A172 (cell line): ENCODE results near the gene KCNQ4. TPM values are rescaled to one million over a fixed set of nuclear protein-coding genes. Genes with fewer than 3 reads are reported as not detected.

Experiments used
- DNase-seq: peaks from one replicate; pipeline ENCODE4 v3.0.0-alpha.2; 2015; ENCODE audit warnings: low spot score
- total RNA-seq: library from RNA; depleted of rRNA; stranded (reverse); fragments of >200 nt; shearing (Covaris generic); gene quantifications from 2 replicates; pipeline ENCODE4 v1.2.3, GENCODE V29; 2014

KCNQ4 gene
- total RNA-seq, 1 experiment from 2014 or later = not detected

- DNase-seq = no peak
Observed at GRCh38 chr1:40818264-40818961, 34.8 kb downstream of the KCNQ4 start.

GRCh38 chr1:40819101-40819500 is 35.5 kb downstream of the KCNQ4 start:
- DNase-seq = no peak

- DNase-seq = no peak
Observed at GRCh38 chr1:40820251-40820797, 36.7 kb downstream of the KCNQ4 start.

GRCh38 chr1:40820911-40821693 is 37.5 kb downstream of the KCNQ4 start:
- no peak for DNase-seq

- DNase-seq = no peak
Observed at GRCh38 chr1:40822890-40823289, 39.3 kb downstream of the KCNQ4 start.

GRCh38 chr1:40823345-40823744 is 39.8 kb downstream of the KCNQ4 start:
- DNase-seq = no peak

GRCh38 chr1:40823983-40824382 is 40.4 kb downstream of the KCNQ4 start:
- DNase-seq = no peak

GRCh38 chr1:40824591-40825434 is 41.2 kb downstream of the KCNQ4 start:
- peak; percentile 28 for DNase-seq

- peak; percentile 17 for DNase-seq
Observed at GRCh38 chr1:40825435-40825788, 41.8 kb downstream of the KCNQ4 start.

- DNase-seq = peak; percentile 20
Observed at GRCh38 chr1:40825996-40826395, 42.4 kb downstream of the KCNQ4 start.

- DNase-seq = no peak
Observed at GRCh38 chr1:40829631-40830245, 46.2 kb downstream of the KCNQ4 start.

GRCh38 chr1:40830419-40830943 is 46.9 kb downstream of the KCNQ4 start:
- DNase-seq = no peak

GRCh38 chr1:40831001-40831732 is 47.6 kb downstream of the KCNQ4 start:
- DNase-seq = no peak

GRCh38 chr1:40833979-40834378 is 50.4 kb downstream of the KCNQ4 start:
- no peak for DNase-seq

- DNase-seq = no peak
Observed at GRCh38 chr1:40834968-40835545, 51.5 kb downstream of the KCNQ4 start.

GRCh38 chr1:40836283-40836682 is 52.7 kb downstream of the KCNQ4 start:
- no peak for DNase-seq

GRCh38 chr1:40837601-40838000 is 54.0 kb downstream of the KCNQ4 start:
- no peak for DNase-seq

GRCh38 chr1:40838045-40838979 is 54.7 kb downstream of the KCNQ4 start:
- DNase-seq = no peak
